SK-N-MC (cell line): Measurements from ENCODE around the gene CACNA1A.

Experiments
- EZH2 ChIP-seq: fragments of 200-600 bp; sonication (generic); IDR thresholded peaks from one replicate; pipeline ENCODE4 v1.6.1; 2017; ENCODE audit warnings: antibody characterized with exemption
- FOXP2 ChIP-seq: optimal IDR thresholded peaks from 2 replicates; pipeline ENCODE3; 2011; ENCODE audit warnings: mild to moderate bottlenecking, moderate library complexity; ENCODE audit not compliant: insufficient read depth; ENCODE audit errors: extremely low read length, control extremely low read depth
- POLR2AphosphoS5 ChIP-seq: IDR thresholded peaks from 2 replicates; pipeline ENCODE4 v1.6.1; 2012; ENCODE audit warnings: mild to moderate bottlenecking, low read depth, low read length, borderline replicate concordance

GRCh38 chr19:13286195-13286985 lies 219.9 kb downstream of the CACNA1A start:
- no peak for TF ChIP-seq EZH2
- no peak for TF ChIP-seq POLR2AphosphoS5
- no peak for TF ChIP-seq FOXP2
